HG03135 (cell line): ENCODE data around the gene PSME2.

Experiments
- ATAC-seq: cut with Tn5 transposase; IDR thresholded peaks from one replicate; pipeline ENCODE4 v1.9.1; 2021; ENCODE audit warnings: mild to moderate bottlenecking, moderate library complexity; ENCODE audit not compliant: unreplicated experiment

PSME2 gene

GRCh38 chr14:24156840-24157239, 10.4 kb upstream of the PSME2 start:
- ATAC-seq, result no peak

GRCh38 chr14:24155100-24155499, 8.7 kb upstream of the PSME2 start:
- no peak for ATAC-seq

GRCh38 chr14:24151404-24152080, 5.1 kb upstream of the PSME2 start:
- no peak for ATAC-seq

- ATAC-seq, result no peak
These were observed 4.6 kb upstream of the PSME2 start for GRCh38 chr14:24150993-24151392.

- ATAC-seq, result no peak
These were observed 4.2 kb upstream of the PSME2 start for GRCh38 chr14:24150567-24150966.

GRCh38 chr14:24150061-24150460, 3.7 kb upstream of the PSME2 start:
- no peak for ATAC-seq

GRCh38 chr14:24149302-24149969, 3.0 kb upstream of the PSME2 start:
- no peak for ATAC-seq

- no peak for ATAC-seq
These were observed 1.5 kb upstream of the PSME2 start for GRCh38 chr14:24147761-24148428.

GRCh38 chr14:24146978-24147760, 759 bp upstream of the PSME2 start, which contains the start of gene RNF31:
Gene RNF31, plus strand, starts transcription at chr14:24147498. Its CDS starts 201 bp downstream, at chr14:24147699.
- ATAC-seq, result peak; percentile 79

GRCh38 chr14:24145690-24146452, 539 bp downstream of the PSME2 start:
- no peak for ATAC-seq

GRCh38 chr14:24145219-24145618, 1.2 kb downstream of the PSME2 start:
- ATAC-seq, result no peak

GRCh38 chr14:24144451-24144850, 2.0 kb downstream of the PSME2 start:
- no peak for ATAC-seq

- ATAC-seq, result no peak
These were observed 2.9 kb downstream of the PSME2 start for GRCh38 chr14:24143511-24143910.

- peak; percentile 78 for ATAC-seq
These were observed 5.1 kb downstream of the PSME2 start, which contains the start of gene EMC9 for GRCh38 chr14:24141097-24141880. Gene EMC9, minus strand, starts transcription at chr14:24141591. Its CDS starts 287 bp downstream, at chr14:24141304.

GRCh38 chr14:24139272-24139934, 7.0 kb downstream of the PSME2 start:
- no peak for ATAC-seq

- no peak for ATAC-seq
These were observed 7.8 kb downstream of the PSME2 start for GRCh38 chr14:24138396-24139271.

GRCh38 chr14:24137529-24138395, 8.6 kb downstream of the PSME2 start:
- no peak for ATAC-seq
